OCI-LY1 (cell line): ENCODE results near the gene TMEM62.

Source experiments
- H2AFZ ChIP-seq: fragments of 200-600 bp; sonication (generic), shearing (Covaris generic); 2 replicates; pipeline ENCODE4 v1.6.0; 2014; ENCODE audit warnings: antibody characterized with exemption, mild to moderate bottlenecking, low read length
- H3F3A ChIP-seq: fragments of 200-600 bp; sonication (generic), shearing (Covaris generic); 2 replicates; pipeline ENCODE4 v1.6.0; 2014; ENCODE audit warnings: mild to moderate bottlenecking, antibody characterized with exemption, low read length, moderate library complexity; ENCODE audit not compliant: insufficient read depth
- H3K27ac ChIP-seq: fragments of 200-600 bp; sonication (generic); 2 replicates; pipeline ENCODE4 v1.5.1; 2014; ENCODE audit warnings: low read length, mixed run types, mild to moderate bottlenecking, low read depth; ENCODE audit not compliant: poor library complexity, severe bottlenecking
- H3K27me3 ChIP-seq: fragments of 200-600 bp; sonication (generic); 2 replicates; pipeline ENCODE4 v1.6.0; 2014; ENCODE audit warnings: antibody characterized with exemption, mild to moderate bottlenecking, low read length, moderate library complexity; ENCODE audit not compliant: insufficient read depth
- H3K36me3 ChIP-seq: fragments of 200-600 bp; sonication (generic); 2 replicates; pipeline ENCODE4 v1.6.1; 2014; ENCODE audit warnings: mild to moderate bottlenecking, antibody characterized with exemption, low read length, moderate library complexity, mixed read lengths; ENCODE audit not compliant: insufficient read depth
- H3K4me1 ChIP-seq: fragments of 200-600 bp; sonication (generic); 2 replicates; pipeline ENCODE4 v1.5.1; 2014; ENCODE audit warnings: mild to moderate bottlenecking, low read length, moderate library complexity; ENCODE audit not compliant: insufficient read depth, severe bottlenecking
- H3K4me2 ChIP-seq: fragments of 200-600 bp; sonication (generic), shearing (Covaris generic); 2 replicates; pipeline ENCODE4 v1.6.1; 2014; ENCODE audit warnings: low read length
- H3K4me3 ChIP-seq: fragments of 200-600 bp; sonication (generic); 2 replicates; pipeline ENCODE4 v1.5.1; 2014; ENCODE audit warnings: low read length, low read depth, mild to moderate bottlenecking, mixed read lengths; ENCODE audit not compliant: poor library complexity, severe bottlenecking
- H3K79me2 ChIP-seq: fragments of 200-600 bp; shearing (Covaris generic); 2 replicates; pipeline ENCODE4 v1.6.1; 2016; ENCODE audit warnings: mixed run types, low read length, mixed read lengths; ENCODE audit not compliant: insufficient read depth
- H3K9ac ChIP-seq: fragments of 200-600 bp; sonication (generic), shearing (Covaris generic); 2 replicates; pipeline ENCODE4 v1.6.1; 2014; ENCODE audit warnings: mild to moderate bottlenecking, low read length, mixed read lengths
- H3K9me2 ChIP-seq: fragments of 200-600 bp; sonication (generic), shearing (Covaris generic); 2 replicates; pipeline ENCODE4 v1.6.1; 2014; ENCODE audit warnings: low read depth, mild to moderate bottlenecking, low read length, mixed read lengths
- H3K9me3 ChIP-seq: fragments of 200-600 bp; shearing (Covaris generic); 2 replicates; pipeline ENCODE4 v1.6.1; 2014; ENCODE audit warnings: low read length, mixed read lengths
- H4K20me1 ChIP-seq: fragments of 200-600 bp; sonication (generic), shearing (Covaris generic); 2 replicates; pipeline ENCODE4 v1.6.0; 2016; ENCODE audit warnings: mild to moderate bottlenecking, low read length; ENCODE audit not compliant: insufficient read depth
- EZH2 ChIP-seq: fragments of 200-600 bp; sonication (generic), shearing (Covaris generic); IDR thresholded peaks from 2 replicates; pipeline ENCODE4 v1.8.0; 2017; ENCODE audit warnings: borderline replicate concordance, mixed run types, mild to moderate bottlenecking, antibody characterized with exemption, low read length, moderate library complexity, mixed read lengths
- TF ChIP-seq, protein P1 (sequence below): fragments of 200-600 bp; sonication (generic), shearing (Covaris generic); IDR thresholded peaks from 2 replicates; pipeline ENCODE4 v1.5.1; 2017; ENCODE audit warnings: mild to moderate bottlenecking, antibody characterized with exemption, low read length, moderate library complexity, mixed read lengths

Gene TMEM62

DNA sequence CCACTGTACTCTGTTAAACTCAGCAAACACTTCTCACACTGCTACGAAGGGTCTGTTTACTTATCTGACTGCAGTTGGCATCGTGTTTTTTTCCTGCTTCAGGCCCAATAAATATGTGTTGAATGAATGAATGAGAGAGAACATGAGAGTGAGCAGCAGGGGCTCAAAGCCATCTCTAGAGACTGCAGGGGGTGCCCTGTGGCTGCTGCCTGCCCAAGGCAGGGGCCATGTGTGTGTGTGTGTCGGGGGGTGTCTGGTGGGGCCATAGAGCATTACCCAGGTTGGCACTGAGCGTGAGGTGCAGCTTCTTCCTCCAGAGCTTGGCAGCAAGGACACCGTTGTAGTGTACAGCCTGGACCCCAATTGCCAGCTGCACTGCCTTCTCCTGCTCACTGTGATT lies 72.7 kb downstream of the TMEM62 start:
- H4K20me1 ChIP-seq, result no peaks in the 10 kb centered on the region
- no peak overlapping the region for H3K4me3 ChIP-seq
- no peaks in the 10 kb centered on the region for H3K36me3 ChIP-seq
- no peak for TF ChIP-seq EZH2
- TF ChIP-seq, protein P1, sequence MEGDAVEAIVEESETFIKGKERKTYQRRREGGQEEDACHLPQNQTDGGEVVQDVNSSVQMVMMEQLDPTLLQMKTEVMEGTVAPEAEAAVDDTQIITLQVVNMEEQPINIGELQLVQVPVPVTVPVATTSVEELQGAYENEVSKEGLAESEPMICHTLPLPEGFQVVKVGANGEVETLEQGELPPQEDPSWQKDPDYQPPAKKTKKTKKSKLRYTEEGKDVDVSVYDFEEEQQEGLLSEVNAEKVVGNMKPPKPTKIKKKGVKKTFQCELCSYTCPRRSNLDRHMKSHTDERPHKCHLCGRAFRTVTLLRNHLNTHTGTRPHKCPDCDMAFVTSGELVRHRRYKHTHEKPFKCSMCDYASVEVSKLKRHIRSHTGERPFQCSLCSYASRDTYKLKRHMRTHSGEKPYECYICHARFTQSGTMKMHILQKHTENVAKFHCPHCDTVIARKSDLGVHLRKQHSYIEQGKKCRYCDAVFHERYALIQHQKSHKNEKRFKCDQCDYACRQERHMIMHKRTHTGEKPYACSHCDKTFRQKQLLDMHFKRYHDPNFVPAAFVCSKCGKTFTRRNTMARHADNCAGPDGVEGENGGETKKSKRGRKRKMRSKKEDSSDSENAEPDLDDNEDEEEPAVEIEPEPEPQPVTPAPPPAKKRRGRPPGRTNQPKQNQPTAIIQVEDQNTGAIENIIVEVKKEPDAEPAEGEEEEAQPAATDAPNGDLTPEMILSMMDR, result no peak
- no peaks in the 10 kb centered on the region for H3K9me2 ChIP-seq
- no peak overlapping the region for H2AFZ ChIP-seq
- H3K79me2 ChIP-seq, result no peaks in the 10 kb centered on the region
- H3K9me3 ChIP-seq, result no peaks in the 10 kb centered on the region
- no peak overlapping the region for H3K4me2 ChIP-seq
- no peak overlapping the region for H3K27ac ChIP-seq
- H3K27me3 ChIP-seq, result peaks cover 1% of the 10 kb centered on the region
- H3K9ac ChIP-seq, result no peak overlapping the region
- H3F3A ChIP-seq, result no peaks in the 10 kb centered on the region
- H3K4me1 ChIP-seq, result no peaks in the 10 kb centered on the region

DNA sequence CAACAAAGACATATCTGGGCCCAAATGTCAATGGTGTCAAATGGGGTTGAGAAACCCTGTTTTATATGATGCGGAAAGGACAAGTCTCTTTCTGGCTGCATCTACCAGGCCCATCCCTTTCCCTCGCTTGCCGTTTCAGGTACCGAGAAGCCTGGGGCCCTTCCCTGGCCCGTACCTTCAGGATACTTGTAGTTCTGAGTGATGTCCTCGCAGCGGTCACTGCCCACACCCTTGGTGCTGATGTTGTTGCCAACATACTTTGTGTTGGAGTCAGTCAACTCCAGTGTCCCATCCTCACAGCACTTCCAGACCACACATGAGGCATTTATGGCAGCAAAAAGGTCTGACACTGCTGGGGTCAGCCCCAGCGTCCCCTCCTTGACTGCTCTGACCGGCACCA lies 73.6 kb downstream of the TMEM62 start:
- H3K4me1 ChIP-seq, result no peaks in the 10 kb centered on the region
- peaks cover 7% of the 10 kb centered on the region for H3K27me3 ChIP-seq
- no peak overlapping the region for H3K4me2 ChIP-seq

GRCh38 chr15:43208052-43209002 lies 74.9 kb downstream of the TMEM62 start:
- Histone ChIP-seq H3K9me3 (no peaks in the 10 kb centered on the region), H3K4me3 (no peak overlapping the region), H3K27ac (no peak overlapping the region), H3K9ac (no peak overlapping the region), H3K4me2 (no peak overlapping the region), H3K36me3 (no peaks in the 10 kb centered on the region), H3K9me2 (no peaks in the 10 kb centered on the region), H3K4me1 (no peaks in the 10 kb centered on the region), H2AFZ (no peak overlapping the region), H3F3A (no peaks in the 10 kb centered on the region), H4K20me1 (no peaks in the 10 kb centered on the region), H3K79me2 (no peaks in the 10 kb centered on the region), H3K27me3 (peaks cover 7% of the 10 kb centered on the region; the same call in 1 of the 2 replicates)
- TF ChIP-seq, protein P1, result no peak

More for the DNA sequence above, 73.6 kb downstream of the TMEM62 start:
- H3K9ac ChIP-seq, result no peak overlapping the region
- no peak overlapping the region for H3K27ac ChIP-seq
- no peak for TF ChIP-seq EZH2
- TF ChIP-seq, protein P1, result no peak
- no peak overlapping the region for H3K4me3 ChIP-seq
- H4K20me1 ChIP-seq, result no peaks in the 10 kb centered on the region
- no peaks in the 10 kb centered on the region for H3K36me3 ChIP-seq
- H3K9me3 ChIP-seq, result no peaks in the 10 kb centered on the region
- no peaks in the 10 kb centered on the region for H3F3A ChIP-seq
- no peaks in the 10 kb centered on the region for H3K9me2 ChIP-seq
- H3K79me2 ChIP-seq, result no peaks in the 10 kb centered on the region
- H2AFZ ChIP-seq, result no peak overlapping the region
